Measurements from ENCODE around the gene LGALS3BP.

Gene LGALS3BP, protein sequence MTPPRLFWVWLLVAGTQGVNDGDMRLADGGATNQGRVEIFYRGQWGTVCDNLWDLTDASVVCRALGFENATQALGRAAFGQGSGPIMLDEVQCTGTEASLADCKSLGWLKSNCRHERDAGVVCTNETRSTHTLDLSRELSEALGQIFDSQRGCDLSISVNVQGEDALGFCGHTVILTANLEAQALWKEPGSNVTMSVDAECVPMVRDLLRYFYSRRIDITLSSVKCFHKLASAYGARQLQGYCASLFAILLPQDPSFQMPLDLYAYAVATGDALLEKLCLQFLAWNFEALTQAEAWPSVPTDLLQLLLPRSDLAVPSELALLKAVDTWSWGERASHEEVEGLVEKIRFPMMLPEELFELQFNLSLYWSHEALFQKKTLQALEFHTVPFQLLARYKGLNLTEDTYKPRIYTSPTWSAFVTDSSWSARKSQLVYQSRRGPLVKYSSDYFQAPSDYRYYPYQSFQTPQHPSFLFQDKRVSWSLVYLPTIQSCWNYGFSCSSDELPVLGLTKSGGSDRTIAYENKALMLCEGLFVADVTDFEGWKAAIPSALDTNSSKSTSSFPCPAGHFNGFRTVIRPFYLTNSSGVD

DNA sequence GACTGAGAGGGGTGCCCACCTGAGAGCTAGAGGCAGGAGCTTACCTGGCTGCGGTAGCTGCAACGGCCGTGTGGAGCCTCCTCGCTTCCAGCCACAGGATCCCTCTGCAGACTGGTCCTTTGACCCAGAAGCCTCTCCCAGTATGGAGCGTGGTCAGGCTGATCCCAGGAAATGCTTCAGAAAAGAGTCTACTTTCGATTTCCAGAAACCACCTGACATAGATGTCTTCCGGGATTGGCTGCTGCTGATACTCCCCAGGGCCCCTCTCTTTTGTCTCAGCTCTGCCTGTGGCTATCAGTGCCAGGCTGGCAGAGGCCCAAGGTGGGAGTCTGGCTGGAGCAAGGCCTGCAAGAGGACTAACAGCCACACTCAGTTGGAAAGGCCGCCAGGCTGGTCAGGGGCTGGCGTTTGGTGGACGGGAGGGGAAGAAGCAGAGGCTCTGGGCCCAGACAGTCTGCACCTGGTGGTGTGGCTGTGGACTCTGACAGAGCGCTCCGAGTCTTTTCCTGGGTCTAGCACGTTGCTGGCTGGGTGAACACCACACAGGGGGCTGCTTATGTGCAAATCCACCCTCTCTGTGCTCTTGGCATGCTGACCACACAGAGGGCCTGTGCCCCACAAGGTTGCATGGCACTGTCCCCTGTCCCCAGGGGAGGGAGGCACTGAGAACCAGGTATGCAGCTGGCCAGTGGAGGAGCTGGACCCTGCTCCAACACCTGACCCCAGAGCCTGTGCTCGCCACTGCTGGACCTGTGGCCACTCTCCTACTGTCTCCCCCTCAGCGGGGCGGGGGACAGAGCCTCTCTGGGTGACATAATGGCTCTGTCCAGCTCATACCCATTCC, at the start of gene LGALS3BP:
LGALS3BP (minus strand) TSS at position 144 of the 844 bp plus-strand sequence. CDS start 2,732 bp downstream, outside the sequence.
- TF ChIP-seq, protein P1, sequence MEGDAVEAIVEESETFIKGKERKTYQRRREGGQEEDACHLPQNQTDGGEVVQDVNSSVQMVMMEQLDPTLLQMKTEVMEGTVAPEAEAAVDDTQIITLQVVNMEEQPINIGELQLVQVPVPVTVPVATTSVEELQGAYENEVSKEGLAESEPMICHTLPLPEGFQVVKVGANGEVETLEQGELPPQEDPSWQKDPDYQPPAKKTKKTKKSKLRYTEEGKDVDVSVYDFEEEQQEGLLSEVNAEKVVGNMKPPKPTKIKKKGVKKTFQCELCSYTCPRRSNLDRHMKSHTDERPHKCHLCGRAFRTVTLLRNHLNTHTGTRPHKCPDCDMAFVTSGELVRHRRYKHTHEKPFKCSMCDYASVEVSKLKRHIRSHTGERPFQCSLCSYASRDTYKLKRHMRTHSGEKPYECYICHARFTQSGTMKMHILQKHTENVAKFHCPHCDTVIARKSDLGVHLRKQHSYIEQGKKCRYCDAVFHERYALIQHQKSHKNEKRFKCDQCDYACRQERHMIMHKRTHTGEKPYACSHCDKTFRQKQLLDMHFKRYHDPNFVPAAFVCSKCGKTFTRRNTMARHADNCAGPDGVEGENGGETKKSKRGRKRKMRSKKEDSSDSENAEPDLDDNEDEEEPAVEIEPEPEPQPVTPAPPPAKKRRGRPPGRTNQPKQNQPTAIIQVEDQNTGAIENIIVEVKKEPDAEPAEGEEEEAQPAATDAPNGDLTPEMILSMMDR (conservative IDR thresholded peaks at IDR 0.05) = no peak
- peak within 1 kb of the TSS; percentile 78 for H3K27ac ChIP-seq

DNA sequence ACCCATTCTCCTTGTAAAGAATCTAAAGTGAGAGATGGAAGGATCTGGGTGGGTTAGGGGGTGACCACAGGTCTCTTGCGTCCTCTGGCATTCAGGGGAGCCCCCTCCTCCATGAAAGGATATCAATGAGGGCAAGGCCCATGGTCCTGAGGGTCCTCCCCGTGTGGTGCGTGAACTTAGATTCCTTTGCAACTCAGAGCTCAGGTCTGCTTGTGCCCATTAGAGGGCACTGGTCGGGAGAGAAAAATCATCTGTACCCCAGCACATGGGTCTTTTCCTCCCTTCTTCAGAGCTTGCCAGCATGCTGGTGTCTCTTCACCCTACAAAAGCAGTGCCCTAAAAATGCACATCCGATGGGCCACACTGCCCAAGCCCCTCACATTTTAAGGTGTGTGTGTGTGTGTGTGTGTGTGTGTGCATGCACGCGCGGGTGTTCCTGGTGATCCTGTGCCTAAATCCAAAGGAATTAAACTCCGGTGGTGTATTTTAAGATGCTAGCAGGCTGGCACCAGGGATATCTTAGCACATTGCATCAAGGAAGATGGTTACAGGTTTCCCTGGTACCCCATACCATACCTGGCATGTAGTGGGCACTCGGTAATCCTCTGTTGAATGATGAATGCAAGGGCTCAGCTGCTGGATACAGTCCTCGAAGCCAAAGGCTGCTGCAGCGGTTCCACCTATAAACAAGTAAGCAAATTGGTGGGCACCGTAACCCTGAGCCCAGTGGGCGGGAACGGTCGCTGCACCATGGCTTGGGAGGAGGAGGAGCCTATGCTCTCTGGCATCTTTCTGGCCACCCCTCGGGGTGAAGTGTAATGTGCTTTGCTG, 49.0 kb upstream of the LGALS3BP start:
- H3K27ac ChIP-seq = no peak overlapping the region; the same call in 1 of the 2 replicates
- TF ChIP-seq, protein P1 (conservative IDR thresholded peaks at IDR 0.05) = peak; percentile 42

DNA sequence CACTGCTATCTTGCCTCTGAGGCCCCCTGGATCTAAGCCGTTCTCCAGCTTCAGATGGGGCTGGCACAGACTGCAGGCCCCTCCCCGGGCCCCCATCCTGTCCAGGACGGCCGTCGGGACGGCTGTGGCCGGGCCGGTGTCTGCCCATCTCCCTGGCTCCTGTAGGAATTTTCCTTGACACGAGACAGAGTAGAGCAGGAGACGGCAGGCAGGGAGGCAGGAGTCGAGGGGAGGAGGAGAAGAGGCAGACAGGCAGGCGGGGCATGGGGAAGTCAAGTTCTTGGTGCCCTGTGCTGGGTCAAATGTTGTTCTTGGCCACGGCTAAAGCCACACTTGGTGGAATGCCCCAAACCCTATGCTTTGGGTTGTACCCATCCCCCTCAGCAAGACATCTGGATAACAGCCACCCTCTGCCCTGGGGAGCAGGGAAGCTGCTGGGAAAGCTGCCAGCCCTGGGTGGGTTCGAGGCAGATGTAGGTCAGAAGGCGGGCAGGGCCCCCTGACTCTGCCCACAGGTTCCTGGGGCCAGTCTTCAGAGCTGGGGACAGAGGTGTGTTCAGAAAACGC, 48.3 kb upstream of the LGALS3BP start:
- TF ChIP-seq, protein P1 (conservative IDR thresholded peaks at IDR 0.05) = no peak

DNA sequence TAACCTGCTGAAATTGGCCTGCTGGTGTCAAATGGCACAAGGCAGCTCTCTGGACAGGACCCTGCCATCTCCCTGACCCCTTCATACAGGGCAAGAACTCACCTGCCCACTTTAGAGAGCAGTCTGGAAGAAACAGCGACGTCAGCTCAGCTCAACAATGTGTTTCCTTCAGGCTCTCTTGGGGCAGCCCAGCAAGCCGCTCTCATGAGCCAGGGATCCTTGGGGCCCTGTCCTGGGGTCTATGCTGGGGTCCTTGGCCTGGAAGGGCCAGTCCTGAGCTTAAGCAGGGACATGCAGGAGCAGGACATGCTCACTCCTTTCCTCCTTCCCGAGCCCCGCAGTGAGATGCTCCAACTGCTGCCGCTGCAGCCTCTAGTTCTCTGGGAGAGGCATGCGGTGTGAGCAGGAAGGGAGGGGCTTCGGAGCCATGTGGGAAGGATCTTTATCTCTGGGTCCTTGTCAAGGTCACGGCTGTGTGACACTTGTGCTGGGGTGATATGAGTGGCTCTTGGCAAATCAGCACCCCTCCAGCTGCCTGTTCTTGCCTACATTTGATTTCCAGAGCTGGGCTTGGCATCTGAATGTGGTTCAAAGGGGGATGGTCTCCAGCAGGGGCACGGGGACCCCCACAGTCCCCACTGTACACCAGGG, 47.7 kb upstream of the LGALS3BP start:
- TF ChIP-seq, protein P1 (conservative IDR thresholded peaks at IDR 0.05) = no peak
- H3K27ac ChIP-seq = peak overlapping the region; percentile 93; the same call in 1 of the 2 replicates

More for the DNA sequence above, 48.3 kb upstream of the LGALS3BP start:
- H3K27ac ChIP-seq = no peak overlapping the region; the same call in 1 of the 2 replicates

DNA sequence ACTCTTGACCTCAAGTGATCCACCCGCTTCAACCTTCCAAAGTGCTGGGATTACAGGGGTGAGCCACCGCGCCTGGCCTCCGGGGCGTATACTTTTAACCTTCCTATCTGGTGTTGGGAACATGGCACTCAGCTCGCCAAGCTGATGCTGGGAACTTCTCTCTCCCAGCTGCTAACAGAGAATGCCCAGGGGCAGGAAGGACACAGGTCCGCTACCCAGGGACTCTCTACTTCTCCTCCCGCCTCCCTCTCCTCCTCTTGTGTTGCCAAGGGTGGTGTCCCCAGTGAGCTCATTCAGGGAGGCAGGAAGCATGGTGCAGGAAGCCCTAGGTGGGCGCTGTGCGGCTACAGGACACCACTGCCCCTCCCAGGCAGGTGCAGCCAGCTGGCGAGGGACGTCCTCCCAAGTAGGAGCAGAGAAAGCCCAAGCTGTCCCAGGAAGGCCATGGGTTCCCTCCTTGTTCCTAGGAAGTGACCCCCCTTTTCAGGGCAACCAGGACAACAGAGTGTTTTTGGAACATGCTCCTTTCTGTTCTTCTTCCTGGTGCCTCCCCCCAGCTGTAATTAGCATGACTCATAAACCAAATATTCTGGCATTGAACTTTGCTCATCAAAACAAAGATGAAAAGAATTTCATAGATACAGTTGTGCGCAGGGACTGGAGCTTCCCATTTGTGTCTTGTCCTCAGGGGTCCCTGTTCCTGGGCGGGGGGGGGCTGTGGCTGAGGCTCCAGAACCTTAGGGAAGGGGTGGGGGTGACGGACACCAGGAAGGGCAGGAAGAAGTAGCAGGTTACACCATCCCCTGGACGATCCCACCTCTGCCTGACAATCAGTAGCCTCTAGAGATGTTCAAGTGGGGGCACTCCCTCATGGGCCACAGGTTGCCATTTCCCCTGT, 46.9 kb upstream of the LGALS3BP start:
- peak overlapping the region; percentile 93 for H3K27ac ChIP-seq
- TF ChIP-seq, protein P1 (conservative IDR thresholded peaks at IDR 0.05) = no peak

Measured in VCaP (cell line).